ENCODE results near the gene MCF2L2.
"Not testable (repeated sequence)": the region's sequence is repeated elsewhere in the genome, so short reads cannot be mapped to it uniquely, and the experiment has no call there.

MCF2L2 gene, protein sequence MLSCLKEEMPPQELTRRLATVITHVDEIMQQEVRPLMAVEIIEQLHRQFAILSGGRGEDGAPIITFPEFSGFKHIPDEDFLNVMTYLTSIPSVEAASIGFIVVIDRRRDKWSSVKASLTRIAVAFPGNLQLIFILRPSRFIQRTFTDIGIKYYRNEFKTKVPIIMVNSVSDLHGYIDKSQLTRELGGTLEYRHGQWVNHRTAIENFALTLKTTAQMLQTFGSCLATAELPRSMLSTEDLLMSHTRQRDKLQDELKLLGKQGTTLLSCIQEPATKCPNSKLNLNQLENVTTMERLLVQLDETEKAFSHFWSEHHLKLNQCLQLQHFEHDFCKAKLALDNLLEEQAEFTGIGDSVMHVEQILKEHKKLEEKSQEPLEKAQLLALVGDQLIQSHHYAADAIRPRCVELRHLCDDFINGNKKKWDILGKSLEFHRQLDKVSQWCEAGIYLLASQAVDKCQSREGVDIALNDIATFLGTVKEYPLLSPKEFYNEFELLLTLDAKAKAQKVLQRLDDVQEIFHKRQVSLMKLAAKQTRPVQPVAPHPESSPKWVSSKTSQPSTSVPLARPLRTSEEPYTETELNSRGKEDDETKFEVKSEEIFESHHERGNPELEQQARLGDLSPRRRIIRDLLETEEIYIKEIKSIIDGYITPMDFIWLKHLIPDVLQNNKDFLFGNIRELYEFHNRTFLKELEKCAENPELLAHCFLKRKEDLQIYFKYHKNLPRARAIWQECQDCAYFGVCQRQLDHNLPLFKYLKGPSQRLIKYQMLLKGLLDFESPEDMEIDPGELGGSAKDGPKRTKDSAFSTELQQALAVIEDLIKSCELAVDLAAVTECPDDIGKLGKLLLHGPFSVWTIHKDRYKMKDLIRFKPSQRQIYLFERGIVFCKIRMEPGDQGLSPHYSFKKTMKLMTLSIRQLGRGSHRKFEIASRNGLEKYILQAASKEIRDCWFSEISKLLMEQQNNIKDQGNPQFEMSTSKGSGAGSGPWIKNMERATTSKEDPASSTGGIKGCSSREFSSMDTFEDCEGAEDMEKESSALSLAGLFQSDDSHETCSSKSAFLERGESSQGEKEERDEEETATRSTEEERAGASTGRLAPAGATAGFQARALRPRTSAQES

DNA sequence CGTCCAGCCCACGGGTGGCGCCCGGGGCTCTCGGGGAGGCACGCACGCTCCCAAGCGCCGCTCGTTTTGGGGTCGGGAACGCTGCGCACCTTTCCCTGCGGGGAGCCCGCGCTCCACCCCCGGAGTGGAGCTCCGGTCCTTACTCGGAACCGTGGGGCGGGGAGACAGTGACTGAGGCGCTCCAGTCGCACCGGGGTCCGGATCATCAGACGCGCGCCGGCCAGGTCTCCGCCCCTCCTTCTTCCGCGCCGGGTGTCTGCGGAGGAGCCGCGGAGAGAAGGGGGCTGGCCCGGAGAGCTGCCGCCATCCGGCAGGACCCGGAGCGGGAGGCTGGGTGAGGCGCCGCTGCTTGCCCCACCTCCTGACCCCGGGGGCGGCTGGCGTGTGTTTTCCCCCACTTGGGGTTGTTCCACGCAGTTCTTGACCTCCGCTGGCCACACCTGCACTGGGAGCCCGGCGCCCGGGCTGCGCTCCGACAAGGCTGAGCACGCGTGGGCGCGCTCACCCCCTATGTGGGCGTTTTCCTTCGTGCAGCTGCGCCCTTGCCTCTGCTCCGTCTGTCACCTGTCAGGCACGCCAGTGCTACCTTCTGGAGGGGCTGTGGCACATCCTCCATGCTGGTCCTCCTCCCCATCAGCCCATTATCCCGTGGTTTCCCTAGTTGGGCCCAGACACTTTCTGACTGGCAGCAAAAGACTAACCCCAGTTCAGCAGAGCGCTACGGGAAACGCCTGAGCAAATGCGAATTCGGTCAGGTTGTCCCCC, at the start of gene MCF2L2:
Gene MCF2L2 (minus strand): TSS at position 173 of the 765 bp plus-strand sequence. CDS start 642 bp downstream, outside the sequence.
- DNase-seq (peak; percentile 84), ATAC-seq (peak; percentile 88)

DNA sequence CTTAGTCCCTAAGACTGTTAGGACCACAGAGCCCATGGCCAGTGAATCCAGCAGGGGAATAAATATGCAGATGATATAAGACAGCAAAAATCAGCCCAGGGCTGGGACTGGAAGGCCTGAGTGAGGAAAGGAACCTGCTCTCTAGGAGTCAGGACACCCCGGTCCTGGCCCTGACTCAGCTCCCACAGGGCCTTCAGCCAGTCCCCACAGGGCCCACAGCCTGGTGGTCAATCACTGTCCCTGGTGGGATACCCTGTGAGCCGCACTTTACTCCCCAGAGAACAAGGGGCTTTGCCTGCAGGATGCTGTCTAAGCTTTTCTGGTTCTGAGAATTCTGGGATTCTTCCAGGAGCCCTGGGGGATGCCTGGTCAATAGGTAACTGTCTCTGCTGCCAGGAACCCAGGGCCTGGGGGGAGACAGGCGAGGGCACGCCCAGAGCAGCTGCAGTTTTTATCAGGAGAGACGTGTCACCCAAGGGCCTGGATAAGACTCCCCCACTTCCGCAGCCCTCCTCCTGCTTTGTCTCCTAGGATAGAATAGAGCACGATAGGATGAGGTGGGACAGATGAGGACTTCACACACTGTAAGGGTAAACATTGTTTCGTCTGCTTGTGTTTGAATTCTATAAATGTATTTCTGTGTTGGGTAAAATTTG, 49.5 kb upstream of the MCF2L2 start:
- ATAC-seq = no peak
- no peak for DNase-seq

DNA sequence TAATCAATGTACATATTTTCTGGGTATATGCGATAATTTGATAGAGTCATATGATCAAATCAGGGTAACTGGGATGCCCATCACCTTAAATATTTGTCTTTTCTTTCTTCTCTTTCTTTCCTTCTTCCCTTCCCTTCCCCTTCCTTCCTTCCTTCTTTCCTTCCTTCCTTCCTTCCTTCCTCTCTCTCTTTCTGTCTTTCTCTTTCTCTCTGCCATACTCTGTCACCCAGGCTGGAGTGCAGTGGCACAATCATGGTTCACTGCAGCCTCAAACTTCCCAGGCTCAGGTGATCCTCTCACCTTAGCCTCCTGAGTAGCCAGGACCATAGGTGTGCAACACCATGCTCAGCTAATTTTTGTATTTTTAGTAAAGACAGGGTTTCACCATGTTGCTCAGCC, 47.3 kb upstream of the MCF2L2 start:
- ATAC-seq, DNase-seq: not testable (repeated sequence)

DNA sequence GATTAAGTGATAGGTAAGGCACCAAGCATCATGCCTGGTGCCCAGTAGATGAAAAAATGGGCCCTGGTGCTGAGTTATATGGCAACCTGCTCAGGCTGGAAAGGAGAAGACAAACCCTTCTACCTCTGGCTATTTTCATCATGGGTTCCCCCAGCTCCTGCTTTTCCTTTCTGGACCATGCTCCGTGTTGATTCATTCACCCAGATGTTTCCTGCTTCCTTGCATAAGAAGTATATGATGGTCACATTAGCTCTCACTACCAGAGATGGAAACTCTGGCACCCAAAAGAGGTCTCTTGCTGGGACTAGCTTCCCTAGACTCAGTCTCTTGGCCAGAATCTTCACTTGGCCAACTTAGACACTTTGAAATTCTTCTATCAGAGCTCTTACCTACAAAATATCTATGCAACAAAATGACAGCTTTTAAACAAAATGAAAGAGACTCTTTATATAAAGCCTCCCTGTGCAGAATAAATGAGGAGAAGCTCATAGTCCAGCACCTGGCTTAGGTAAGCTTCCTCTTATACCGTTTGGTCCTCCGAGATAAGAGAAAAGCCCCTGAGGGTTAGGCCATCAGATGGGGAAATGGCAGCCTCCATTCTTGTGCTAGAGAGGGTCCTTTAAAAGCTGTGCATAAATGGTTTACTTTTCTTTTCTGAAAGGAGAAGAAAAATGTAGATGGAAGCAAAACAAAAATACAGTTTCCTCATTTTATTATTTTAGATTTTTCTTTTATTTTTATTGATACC, 46.8 kb upstream of the MCF2L2 start:
- DNase-seq (no peak), ATAC-seq (no peak)

DNA sequence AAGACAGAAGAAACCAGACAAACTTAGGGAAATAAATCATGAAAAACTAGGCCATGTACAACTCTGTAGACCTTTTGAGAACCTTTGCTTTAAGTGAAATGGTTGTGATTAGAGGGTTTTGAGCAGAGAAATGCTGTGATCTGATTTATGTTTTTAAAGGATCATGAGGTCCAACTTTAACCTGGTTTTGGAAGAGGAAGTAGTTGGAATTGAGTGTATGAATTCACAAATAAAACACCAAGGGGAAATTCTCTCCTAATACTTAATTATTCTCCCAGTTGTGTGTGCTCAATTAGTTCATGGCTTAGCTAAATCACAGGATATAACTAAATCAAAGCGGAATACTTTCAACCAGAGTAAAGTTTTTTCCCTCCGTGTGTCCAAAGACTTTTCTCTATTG, 45.5 kb upstream of the MCF2L2 start:
- DNase-seq = no peak
- no peak for ATAC-seq

DNA sequence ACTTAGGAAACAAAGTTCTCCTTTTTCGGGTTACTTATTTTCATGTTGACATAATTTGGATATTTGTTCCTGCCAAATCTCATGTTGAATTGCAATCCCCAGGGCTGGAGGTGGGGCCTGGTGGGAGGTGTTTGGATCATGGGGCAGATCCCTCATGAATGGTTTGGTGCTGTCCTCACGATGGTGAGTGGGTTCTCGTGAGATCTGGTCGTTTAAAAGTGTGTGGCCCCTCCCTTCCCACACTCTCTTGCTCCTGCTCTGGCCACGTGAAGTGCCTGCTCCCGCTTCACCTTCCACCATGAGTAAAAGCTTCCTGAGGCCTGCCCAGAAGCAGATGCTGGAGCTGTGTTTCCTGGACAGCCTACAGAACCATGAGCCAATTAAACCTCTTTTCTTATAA, 43.7 kb upstream of the MCF2L2 start:
- ATAC-seq = no peak
- DNase-seq = no peak

DNA sequence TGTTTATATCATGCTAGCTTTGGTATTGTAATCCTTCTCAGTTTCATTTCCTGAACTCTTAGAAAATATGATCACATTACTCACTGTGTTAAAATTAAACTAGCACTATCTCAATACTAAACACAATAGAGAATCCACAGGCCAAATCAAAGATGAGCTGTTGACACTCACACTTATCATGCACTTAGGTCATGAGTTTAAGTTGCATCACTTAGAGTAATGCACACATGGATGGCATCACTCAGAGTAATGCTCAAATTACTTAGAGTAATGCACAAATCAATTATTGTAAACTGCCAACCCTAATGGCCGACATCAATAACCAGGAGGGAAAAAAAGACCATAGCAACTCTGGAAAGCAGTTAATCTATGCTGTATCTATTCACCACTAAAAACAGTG, 40.0 kb upstream of the MCF2L2 start:
- DNase-seq (no peak), ATAC-seq (peak; percentile 37)

DNA sequence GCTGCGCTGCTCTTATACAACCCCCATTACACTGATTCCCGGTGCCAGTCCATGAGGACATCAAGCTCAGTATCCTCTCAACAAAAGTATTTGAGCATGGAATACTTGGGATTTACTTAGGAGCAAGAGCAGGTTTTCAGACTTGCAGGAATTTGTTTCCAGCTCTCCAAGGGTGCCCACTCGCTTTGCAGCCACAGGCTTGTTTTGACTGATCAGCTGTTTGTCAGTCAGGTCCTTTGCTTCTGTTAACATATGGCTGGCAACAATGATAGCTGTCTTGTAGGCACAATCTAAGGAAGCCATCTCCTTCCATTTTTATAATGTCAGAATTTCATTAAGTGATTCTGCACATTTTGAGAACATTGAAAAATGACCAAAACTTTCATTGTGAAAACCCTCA, 38.2 kb upstream of the MCF2L2 start:
- DNase-seq = no peak
- no peak for ATAC-seq

DNA sequence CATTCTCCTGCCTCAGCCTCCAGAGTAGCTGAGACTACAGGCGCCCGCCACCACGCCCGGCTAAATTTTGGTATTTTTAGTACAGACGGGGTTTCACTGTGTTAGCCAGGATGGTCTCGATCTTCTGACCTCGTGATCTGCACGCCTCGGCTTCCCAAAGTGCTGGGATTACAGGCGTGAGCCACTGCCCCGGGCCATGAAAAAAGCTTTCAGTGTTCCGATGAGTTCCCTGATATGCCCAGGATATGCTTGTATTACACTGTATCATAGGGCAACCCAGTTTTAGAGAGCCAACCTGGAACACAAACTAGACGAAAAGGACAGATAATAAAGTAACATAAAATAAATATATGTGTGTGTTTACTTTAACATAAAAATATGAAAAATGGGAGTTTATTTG, 37.3 kb upstream of the MCF2L2 start:
- not testable (repeated sequence) for ATAC-seq, DNase-seq

DNA sequence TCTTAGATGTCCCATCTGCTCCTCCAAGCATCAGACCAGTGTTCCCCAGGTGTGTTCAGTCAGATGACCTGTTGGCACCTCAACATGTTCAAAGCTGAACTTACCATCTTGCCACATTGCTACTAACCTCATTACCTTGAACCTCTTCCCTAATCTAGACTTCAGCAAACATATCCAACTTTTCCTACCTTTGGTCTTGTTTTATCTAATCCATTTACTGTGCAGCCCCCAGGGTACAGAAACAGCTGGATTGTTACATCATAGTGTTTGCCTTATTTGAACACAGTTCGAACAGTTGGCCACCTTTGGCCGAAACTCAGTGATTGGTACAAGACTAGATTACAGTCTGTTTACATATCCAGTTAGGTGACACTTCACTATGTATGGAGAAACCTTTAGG, 36.1 kb upstream of the MCF2L2 start:
- DNase-seq = no peak
- ATAC-seq = no peak

DNA sequence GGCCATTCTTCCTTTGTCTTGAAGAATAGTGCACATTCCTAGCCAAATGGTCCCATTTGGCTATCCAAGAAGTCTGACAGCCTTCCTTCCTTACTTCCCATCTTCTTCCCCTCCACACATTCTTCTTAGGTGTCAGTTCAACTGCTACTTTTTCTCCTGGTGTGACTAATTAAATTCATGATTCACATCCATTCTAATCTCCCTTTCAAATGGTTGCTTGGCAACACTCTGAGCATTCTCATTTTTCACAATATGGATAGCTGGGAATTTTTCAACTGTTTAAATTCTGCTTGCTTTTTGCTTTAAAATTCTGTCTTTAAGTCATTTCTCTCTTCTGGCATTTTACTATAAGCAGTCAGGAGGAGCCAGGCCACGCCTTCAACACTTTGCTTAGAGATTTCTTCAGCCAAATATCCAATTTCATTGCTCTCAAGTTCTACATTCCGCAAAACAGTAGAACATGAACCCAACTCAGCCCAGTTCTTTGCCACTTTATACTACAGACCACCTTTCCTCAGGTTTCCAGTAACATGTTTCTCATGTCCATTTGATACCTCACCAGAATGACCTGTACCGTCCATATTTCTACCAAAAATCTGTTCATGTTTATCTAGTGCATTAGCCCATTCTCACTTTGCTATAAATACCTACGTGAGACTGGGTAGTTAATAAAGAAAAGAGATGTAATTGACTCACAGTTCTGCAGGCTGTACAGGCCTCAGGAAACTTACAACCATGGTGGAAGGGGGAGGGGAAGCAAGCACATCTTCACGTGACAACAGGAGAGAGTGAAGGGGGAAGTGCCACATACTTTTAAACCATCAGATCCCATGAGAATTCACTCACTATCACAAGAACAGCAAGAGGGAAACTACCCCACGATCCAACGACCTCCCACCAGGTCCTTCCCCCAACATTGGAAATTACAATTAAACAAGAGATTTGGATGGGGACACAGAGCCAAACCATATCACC, 31.9 kb upstream of the MCF2L2 start:
- no peak for DNase-seq

DNA sequence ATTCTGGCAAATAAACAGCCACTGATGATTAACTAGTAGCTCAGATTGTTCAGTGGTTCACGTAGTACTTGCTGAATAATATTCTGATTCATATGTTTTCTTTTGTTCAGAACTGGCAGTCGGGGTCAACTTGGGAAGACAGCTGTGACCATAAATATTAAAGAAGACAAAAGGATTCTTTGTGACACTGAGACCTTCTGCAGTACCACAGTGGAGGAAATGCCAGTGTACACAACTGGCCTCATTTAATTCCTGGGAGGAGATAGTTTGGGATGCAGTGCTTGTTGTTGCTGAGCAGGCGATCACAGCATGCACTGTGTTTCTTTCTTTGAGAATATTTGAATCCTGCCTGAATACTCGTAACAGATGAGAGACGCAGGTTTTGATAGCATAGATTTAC, 26.7 kb upstream of the MCF2L2 start:
- ATAC-seq = no peak
- no peak for DNase-seq

More for the DNA sequence above, 31.9 kb upstream of the MCF2L2 start:
- ATAC-seq = no peak

DNA sequence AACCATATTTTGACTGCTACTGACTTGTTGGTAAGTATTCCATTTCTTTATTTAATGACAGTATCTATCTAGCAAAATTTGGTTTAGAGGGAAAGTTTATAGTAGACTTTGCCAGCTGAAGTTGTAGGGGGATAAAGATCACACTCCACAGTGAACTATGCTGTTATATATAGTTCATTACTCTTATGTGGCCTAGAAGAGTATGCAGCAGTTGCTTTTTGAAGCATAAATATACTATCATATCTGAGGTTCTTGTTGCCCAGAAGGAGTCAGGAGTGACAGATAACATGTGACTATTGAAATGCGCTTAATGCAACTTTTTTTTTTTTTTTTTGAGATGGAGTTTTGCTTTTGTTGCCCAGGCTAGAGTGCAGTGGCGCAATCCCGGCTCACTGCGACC, 25.6 kb upstream of the MCF2L2 start:
- no peak for ATAC-seq
- DNase-seq = no peak

DNA sequence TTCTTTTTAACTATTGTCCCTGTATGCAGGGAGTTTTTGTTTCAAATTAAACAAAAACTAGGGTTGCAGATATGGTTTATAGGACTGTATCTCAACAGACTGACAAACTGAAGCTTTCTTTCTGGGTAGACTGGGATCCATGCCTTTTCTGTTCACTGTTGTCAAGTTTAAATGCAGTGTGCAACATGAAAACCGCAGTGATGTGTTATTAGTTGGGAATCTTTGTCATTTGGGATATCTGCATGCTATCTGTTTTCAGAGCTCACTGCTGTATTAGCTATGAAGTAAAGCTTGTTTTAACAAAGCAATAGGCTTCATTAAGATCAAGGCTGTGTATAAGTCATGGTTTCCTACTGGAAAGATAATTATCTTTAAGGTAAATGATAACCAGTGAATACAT, 21.4 kb upstream of the MCF2L2 start:
- DNase-seq = no peak

DNA sequence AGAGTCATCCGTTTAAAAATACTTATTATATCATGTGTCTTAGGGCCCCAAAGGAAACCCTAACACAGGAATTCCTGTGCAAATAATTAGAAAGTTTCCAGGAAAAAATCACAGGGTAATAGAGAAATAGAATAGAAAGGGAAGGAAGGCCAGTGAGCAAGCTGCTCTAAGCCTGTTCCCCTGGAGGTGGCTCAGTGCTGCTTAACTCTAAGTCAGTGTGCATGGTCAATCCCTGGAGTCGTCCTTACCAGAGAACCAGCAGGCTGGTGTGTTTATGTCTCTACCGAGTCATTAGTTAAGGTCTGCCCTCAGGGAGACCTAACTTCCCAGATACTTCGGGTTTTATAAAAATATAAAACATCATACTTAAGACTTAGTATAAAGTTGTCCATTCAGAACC, 21.0 kb upstream of the MCF2L2 start:
- DNase-seq (no peak), ATAC-seq (no peak)

More for the DNA sequence above, 21.4 kb upstream of the MCF2L2 start:
- ATAC-seq = no peak

DNA sequence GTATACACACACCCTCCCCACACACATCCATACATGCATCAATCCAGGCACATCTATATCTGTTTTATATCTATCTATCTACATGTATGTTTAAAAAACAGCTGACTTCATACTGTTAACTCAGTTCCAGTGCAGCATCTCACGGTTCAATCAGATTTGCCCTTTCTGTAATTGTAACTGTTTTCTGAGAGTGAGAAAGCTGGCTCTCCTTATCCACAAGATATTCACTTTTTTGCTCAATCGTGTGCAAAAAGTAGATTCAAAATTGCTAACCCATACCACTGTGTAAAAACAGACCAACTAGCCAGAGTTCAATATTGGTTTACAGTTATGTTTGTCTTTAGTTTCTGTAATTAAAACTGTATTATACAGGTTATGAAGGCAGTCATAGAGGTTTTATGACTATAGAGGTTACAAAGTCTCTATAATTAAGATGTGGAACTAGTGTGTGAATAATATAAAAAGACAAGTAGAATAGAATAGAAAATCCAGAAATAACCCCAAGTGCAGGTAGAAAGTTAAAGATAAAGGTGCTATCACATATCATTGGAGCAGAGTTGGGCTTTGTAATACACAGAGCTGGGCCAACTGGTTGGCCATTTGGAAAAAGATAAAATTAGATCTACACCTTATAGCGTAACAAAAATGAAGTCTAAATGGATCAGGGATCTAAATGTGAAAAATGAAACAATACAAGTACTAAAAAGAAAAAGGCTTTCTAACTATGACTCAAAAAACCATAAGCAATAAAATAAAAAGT, 20.1 kb upstream of the MCF2L2 start:
- no peak for DNase-seq
- ATAC-seq = no peak

DNA sequence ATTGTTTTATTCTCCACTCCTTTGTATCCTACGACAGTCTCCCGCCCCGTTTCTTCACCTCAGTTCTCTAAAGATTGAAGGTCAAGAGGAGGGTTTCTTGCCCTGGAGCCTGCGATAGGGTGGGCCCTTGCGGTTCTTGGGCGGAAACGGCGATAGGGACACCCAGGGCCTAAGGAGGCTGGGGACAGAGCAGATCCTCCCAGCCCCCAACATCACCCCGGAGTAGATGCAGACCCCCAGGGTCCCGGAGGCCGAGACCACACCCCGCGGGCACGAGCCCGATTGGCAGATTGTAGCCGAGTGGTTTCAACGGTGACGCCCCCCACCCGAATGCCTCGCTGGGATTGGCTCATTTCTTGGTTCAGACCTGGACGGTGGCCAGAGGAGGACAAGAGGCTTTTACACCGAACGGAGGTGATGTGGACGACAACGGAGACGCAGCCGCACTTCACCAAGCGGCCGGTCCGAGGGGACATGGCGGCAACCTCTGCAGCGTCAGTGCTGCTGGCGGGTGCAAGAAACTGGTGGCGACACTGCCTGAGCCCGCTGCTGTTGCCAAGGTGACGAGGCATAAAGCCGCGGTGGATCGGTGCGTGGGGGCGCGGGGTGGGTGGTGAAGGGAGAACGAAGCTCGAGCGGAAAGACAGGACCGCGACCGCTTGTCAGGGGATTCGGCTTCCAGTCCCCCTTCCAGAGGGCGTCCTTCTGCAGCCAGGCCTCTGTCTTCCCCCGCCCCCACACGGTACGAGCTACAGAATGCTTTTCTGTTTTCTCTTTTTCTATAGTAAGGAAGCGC, 19.0 kb upstream of the MCF2L2 start:
- ATAC-seq (peak; percentile 96), DNase-seq (peak; percentile 83)

DNA sequence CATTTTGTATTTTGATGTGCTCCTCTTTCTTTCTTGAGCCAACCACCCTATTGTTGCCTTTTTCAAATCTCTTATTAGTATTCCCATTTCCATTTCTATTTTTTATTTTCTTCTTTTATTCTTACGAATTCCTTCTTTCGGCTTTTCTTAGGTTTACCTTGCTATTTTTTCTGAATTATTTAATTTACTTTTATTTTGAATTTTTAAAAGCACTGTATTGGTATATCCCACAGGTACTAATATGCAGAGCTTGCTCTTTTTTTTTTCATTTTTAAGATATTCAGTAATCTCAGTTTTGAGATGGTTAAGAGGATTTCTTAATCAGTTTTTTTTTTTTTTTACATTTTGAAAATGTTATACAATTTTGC, 18.4 kb upstream of the MCF2L2 start:
- ATAC-seq (no peak), DNase-seq (no peak)
